K562 (cell line): ENCODE measurements around the gene MCM9. TPM values are rescaled to one million over a fixed set of nuclear protein-coding genes. Genes with fewer than 3 reads are reported as not detected.

Source experiments
- FOXM1 ChIP-seq, 2 experiments: fragments of 450-650 bp in 1 of 2; sonication (generic) in 1 of 2; formaldehyde crosslinking in 1 of 2; IDR thresholded peaks; 2 replicates each; pipeline versions ENCODE4 v1.6.1 to v1.9.0; 2017 to 2022; ENCODE audit warnings: low read depth in 2 of 2, mild to moderate bottlenecking in 2 of 2, missing genetic modification reagents in 1 of 2, moderate library complexity in 1 of 2
- NEUROD1 ChIP-seq: fragments of 150-350 bp; IDR thresholded peaks from 2 replicates; pipeline ENCODE4 v1.6.1; 2014; ENCODE audit warnings: borderline replicate concordance, low read length, low read depth; ENCODE audit not compliant: partially characterized antibody
- polyA plus RNA-seq, 8 experiments: library from polyadenylated mRNA; depleted of rRNA in 4 of 8; stranded (reverse) in 5 of 8; unstranded in 3 of 8; fragments of >200 nt; fragmentation: Nextera tagmentation in 2 of 8; fragmentation: Illumina TruSeq in 1 of 8; extraction: Ambion mirVana in 2 of 8; extraction: Trizol in 1 of 8; gene quantifications; 2 replicates each; pipeline versions ENCODE4 v1.2.1 to v1.2.3, GENCODE V29; 2011 to 2014; ENCODE audit warnings: inconsistent platforms in 1 of 8, missing spikeins in 1 of 8
- total RNA-seq, 7 experiments: library from RNA; depleted of rRNA in 6 of 7; stranded (reverse); fragments of >200 nt in 6 of 7; fragmentation: Illumina TruSeq in 2 of 7; extraction: Trizol in 2 of 7; gene quantifications; 2 replicates each; pipeline versions ENCODE4 v1.2.1 to v1.2.3, GENCODE V29; 2011 to 2021; ENCODE audit warnings: low replicate concordance in 1 of 7
- TF ChIP-seq, protein P1 (sequence below): fragments of 200-600 bp; sonication (generic); IDR thresholded peaks from one replicate; pipeline ENCODE4 v1.6.1; 2012; ENCODE audit warnings: mild to moderate bottlenecking, low read depth, low read length, inconsistent platforms
- TF ChIP-seq, protein P2 (sequence below): fragments of 250-450 bp; sonication (Bioruptor Pico); IDR thresholded peaks from 2 replicates; pipeline ENCODE4 v1.4.0; 2020; ENCODE audit warnings: borderline replicate concordance
- TF ChIP-seq, protein P3 (sequence below): fragments of 450-650 bp; formaldehyde crosslinking; IDR thresholded peaks from 2 replicates; pipeline ENCODE4 v1.4.0; 2020; ENCODE audit warnings: mild to moderate bottlenecking
- TF ChIP-seq, protein P4 (sequence below): fragments of 250-450 bp; sonication (Bioruptor Pico); IDR thresholded peaks from 2 replicates; pipeline ENCODE4 v1.8.0; 2021; ENCODE audit warnings: moderate library complexity, mild to moderate bottlenecking, inconsistent platforms

Gene MCM9
- total and polyA plus RNA-seq, 9 of the 15 experiments (the other 6 are each of a cell fraction or from before 2014, with no cell fraction given), result 4.8 to 16.7 (median 11.6) TPM

DNA sequence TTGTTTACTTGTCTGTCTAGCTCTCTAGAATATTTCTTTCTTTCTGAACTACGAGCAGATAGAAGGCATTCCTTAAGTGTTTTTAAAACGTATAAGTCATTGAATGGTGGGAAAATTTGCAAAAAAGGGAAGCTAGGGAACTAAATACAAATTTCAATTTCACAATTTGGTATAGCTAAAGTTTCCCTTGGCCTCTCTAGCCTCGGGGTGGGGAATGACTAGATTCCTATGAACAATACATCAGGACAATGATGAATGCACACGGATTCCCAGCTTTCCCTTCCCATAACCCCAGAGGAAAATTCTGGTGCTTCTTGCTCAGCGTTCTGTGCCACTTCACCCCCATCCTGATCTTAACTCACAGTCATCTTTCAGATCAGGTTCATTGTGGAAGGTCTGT lies 154.3 kb downstream of the MCM9 start (continued):
- TF ChIP-seq, protein P1, sequence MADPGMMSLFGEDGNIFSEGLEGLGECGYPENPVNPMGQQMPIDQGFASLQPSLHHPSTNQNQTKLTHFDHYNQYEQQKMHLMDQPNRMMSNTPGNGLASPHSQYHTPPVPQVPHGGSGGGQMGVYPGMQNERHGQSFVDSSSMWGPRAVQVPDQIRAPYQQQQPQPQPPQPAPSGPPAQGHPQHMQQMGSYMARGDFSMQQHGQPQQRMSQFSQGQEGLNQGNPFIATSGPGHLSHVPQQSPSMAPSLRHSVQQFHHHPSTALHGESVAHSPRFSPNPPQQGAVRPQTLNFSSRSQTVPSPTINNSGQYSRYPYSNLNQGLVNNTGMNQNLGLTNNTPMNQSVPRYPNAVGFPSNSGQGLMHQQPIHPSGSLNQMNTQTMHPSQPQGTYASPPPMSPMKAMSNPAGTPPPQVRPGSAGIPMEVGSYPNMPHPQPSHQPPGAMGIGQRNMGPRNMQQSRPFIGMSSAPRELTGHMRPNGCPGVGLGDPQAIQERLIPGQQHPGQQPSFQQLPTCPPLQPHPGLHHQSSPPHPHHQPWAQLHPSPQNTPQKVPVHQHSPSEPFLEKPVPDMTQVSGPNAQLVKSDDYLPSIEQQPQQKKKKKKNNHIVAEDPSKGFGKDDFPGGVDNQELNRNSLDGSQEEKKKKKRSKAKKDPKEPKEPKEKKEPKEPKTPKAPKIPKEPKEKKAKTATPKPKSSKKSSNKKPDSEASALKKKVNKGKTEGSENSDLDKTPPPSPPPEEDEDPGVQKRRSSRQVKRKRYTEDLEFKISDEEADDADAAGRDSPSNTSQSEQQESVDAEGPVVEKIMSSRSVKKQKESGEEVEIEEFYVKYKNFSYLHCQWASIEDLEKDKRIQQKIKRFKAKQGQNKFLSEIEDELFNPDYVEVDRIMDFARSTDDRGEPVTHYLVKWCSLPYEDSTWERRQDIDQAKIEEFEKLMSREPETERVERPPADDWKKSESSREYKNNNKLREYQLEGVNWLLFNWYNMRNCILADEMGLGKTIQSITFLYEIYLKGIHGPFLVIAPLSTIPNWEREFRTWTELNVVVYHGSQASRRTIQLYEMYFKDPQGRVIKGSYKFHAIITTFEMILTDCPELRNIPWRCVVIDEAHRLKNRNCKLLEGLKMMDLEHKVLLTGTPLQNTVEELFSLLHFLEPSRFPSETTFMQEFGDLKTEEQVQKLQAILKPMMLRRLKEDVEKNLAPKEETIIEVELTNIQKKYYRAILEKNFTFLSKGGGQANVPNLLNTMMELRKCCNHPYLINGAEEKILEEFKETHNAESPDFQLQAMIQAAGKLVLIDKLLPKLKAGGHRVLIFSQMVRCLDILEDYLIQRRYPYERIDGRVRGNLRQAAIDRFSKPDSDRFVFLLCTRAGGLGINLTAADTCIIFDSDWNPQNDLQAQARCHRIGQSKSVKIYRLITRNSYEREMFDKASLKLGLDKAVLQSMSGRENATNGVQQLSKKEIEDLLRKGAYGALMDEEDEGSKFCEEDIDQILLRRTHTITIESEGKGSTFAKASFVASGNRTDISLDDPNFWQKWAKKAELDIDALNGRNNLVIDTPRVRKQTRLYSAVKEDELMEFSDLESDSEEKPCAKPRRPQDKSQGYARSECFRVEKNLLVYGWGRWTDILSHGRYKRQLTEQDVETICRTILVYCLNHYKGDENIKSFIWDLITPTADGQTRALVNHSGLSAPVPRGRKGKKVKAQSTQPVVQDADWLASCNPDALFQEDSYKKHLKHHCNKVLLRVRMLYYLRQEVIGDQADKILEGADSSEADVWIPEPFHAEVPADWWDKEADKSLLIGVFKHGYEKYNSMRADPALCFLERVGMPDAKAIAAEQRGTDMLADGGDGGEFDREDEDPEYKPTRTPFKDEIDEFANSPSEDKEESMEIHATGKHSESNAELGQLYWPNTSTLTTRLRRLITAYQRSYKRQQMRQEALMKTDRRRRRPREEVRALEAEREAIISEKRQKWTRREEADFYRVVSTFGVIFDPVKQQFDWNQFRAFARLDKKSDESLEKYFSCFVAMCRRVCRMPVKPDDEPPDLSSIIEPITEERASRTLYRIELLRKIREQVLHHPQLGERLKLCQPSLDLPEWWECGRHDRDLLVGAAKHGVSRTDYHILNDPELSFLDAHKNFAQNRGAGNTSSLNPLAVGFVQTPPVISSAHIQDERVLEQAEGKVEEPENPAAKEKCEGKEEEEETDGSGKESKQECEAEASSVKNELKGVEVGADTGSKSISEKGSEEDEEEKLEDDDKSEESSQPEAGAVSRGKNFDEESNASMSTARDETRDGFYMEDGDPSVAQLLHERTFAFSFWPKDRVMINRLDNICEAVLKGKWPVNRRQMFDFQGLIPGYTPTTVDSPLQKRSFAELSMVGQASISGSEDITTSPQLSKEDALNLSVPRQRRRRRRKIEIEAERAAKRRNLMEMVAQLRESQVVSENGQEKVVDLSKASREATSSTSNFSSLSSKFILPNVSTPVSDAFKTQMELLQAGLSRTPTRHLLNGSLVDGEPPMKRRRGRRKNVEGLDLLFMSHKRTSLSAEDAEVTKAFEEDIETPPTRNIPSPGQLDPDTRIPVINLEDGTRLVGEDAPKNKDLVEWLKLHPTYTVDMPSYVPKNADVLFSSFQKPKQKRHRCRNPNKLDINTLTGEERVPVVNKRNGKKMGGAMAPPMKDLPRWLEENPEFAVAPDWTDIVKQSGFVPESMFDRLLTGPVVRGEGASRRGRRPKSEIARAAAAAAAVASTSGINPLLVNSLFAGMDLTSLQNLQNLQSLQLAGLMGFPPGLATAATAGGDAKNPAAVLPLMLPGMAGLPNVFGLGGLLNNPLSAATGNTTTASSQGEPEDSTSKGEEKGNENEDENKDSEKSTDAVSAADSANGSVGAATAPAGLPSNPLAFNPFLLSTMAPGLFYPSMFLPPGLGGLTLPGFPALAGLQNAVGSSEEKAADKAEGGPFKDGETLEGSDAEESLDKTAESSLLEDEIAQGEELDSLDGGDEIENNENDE, result no peak
- TF ChIP-seq, protein P2, sequence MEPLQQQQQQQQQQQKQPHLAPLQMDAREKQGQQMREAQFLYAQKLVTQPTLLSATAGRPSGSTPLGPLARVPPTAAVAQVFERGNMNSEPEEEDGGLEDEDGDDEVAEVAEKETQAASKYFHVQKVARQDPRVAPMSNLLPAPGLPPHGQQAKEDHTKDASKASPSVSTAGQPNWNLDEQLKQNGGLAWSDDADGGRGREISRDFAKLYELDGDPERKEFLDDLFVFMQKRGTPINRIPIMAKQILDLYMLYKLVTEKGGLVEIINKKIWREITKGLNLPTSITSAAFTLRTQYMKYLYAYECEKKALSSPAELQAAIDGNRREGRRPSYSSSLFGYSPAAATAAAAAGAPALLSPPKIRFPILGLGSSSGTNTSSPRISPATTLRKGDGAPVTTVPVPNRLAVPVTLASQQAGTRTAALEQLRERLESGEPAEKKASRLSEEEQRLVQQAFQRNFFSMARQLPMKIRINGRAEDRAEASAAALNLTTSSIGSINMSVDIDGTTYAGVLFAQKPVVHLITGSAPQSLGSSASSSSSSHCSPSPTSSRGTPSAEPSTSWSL (CRISPR knock-in tag), result no peak
- TF ChIP-seq, protein P3, sequence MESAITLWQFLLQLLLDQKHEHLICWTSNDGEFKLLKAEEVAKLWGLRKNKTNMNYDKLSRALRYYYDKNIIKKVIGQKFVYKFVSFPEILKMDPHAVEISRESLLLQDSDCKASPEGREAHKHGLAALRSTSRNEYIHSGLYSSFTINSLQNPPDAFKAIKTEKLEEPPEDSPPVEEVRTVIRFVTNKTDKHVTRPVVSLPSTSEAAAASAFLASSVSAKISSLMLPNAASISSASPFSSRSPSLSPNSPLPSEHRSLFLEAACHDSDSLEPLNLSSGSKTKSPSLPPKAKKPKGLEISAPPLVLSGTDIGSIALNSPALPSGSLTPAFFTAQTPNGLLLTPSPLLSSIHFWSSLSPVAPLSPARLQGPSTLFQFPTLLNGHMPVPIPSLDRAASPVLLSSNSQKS, result no peak
- TF ChIP-seq NEUROD1 (no peak), FOXM1 (IDR thresholded peaks at IDR 0.05; ENCODE audit: low read depth) (no peak), FOXM1 (CRISPR knock-in tag; IDR thresholded peaks at IDR 0.05; ENCODE audit: low read depth) (no peak)
- TF ChIP-seq, protein P4, sequence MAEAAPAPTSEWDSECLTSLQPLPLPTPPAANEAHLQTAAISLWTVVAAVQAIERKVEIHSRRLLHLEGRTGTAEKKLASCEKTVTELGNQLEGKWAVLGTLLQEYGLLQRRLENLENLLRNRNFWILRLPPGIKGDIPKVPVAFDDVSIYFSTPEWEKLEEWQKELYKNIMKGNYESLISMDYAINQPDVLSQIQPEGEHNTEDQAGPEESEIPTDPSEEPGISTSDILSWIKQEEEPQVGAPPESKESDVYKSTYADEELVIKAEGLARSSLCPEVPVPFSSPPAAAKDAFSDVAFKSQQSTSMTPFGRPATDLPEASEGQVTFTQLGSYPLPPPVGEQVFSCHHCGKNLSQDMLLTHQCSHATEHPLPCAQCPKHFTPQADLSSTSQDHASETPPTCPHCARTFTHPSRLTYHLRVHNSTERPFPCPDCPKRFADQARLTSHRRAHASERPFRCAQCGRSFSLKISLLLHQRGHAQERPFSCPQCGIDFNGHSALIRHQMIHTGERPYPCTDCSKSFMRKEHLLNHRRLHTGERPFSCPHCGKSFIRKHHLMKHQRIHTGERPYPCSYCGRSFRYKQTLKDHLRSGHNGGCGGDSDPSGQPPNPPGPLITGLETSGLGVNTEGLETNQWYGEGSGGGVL (CRISPR knock-in tag), result no peak
